Hair follicular keratinocyte (primary cell): ENCODE data around the gene PRKCSH. TPM values are rescaled to one million over a fixed set of nuclear protein-coding genes. Genes with fewer than 3 reads are reported as not detected.

Experiments used
- total RNA-seq: library from RNA; depleted of rRNA; stranded (reverse); fragments of >200 nt; gene quantifications from 2 replicates; pipeline ENCODE4 v1.2.3, GENCODE V29; 2015

The PRKCSH gene
- total RNA-seq, result 157 and 216 TPM in 2 replicates

GRCh38 chr19:11435057-11435832 lies at the start of gene PRKCSH, which contains the start of gene ODAD3:
Gene PRKCSH, plus strand, starts transcription at chr19:11435635. Its CDS starts 483 bp downstream, at chr19:11436118.
Gene ODAD3, minus strand, starts transcription at chr19:11435121. Its CDS starts 105 bp downstream, at chr19:11435016.

GRCh38 chr19:11418549-11419506 lies 16.6 kb upstream of the PRKCSH start, which contains the start of gene RGL3:
Gene RGL3, minus strand, starts transcription at chr19:11419314. Its CDS starts 36 bp downstream, at chr19:11419278.

GRCh38 chr19:11480715-11481533 lies 45.5 kb downstream of the PRKCSH start, which contains the start of gene ELAVL3:
Gene ELAVL3, minus strand, starts transcription at chr19:11481046. Its CDS starts 438 bp downstream, at chr19:11480608.

Other genes with a start within 250 kb of the PRKCSH start
- gene KANK2, start 238.1 kb upstream of the PRKCSH start, total RNA-seq, result 15.2 and 19.4 TPM in 2 replicates
- not detected in 2 replicates for gene ANGPTL8, start 196.0 kb upstream of the PRKCSH start, total RNA-seq
- gene DOCK6, start 173.1 kb upstream of the PRKCSH start, total RNA-seq, result 30.8 and 61.5 TPM in 2 replicates
- not detected in 2 replicates for gene TSPAN16, start 139.5 kb upstream of the PRKCSH start, total RNA-seq
- 42.8 and 59.5 TPM in 2 replicates for gene RAB3D, start 96.0 kb upstream of the PRKCSH start, total RNA-seq
- 202 and 213 TPM in 2 replicates for gene TMEM205, start 89.4 kb upstream of the PRKCSH start, total RNA-seq
- 3.4 and 5.3 TPM in 2 replicates for gene CCDC159, start 89.1 kb upstream of the PRKCSH start, total RNA-seq
- 11.5 and 15.8 TPM in 2 replicates for gene PLPPR2, start 80.2 kb upstream of the PRKCSH start, total RNA-seq
- 2.7 and 3.9 TPM in 2 replicates for gene SWSAP1, start 61.0 kb upstream of the PRKCSH start, total RNA-seq
- 3.4 and 5.0 TPM in 2 replicates for gene EPOR, start 51.3 kb upstream of the PRKCSH start, total RNA-seq
- not detected in 2 replicates for gene RGL3, start 16.3 kb upstream of the PRKCSH start, total RNA-seq
- not detected in 2 replicates for gene ODAD3, start 514 bp upstream of the PRKCSH start, total RNA-seq
- 0.70 TPM in 1 of 2 replicates, not detected in the other for gene ELAVL3, start 45.4 kb downstream of the PRKCSH start, total RNA-seq
- 6.7 and 8.4 TPM in 2 replicates for gene ZNF653, start 70.2 kb downstream of the PRKCSH start, total RNA-seq
- gene ECSIT, start 93.5 kb downstream of the PRKCSH start, total RNA-seq, result 54.9 and 71.0 TPM in 2 replicates
- gene CNN1, start 103.2 kb downstream of the PRKCSH start, total RNA-seq, result not detected in 2 replicates
- gene ELOF1, start 123.6 kb downstream of the PRKCSH start, total RNA-seq, result 45.7 and 54.3 TPM in 2 replicates
- 20.6 and 32.1 TPM in 2 replicates for gene ACP5, start 142.0 kb downstream of the PRKCSH start, total RNA-seq
- 7.4 and 8.3 TPM in 2 replicates for gene ZNF627, start 161.8 kb downstream of the PRKCSH start, total RNA-seq